K562 (cell line): ENCODE results near the gene CTSW. TPM values are rescaled to one million over a fixed set of nuclear protein-coding genes. Genes with fewer than 3 reads are reported as not detected.
A peak's percentile ranks its signal among the peaks of the same experiment; 100 is the strongest.

ENCODE experiments used
- ATAC-seq: fragments of 200-7000 bp; cut with Tn5 transposase; 3 replicates; pipeline ENCODE4 v1.9.1; 2020; ENCODE audit warnings: moderate library complexity
- BruUV-seq: library from RNA; stranded (reverse); fragments of 400-500 nt; replicated peaks from 2 replicates; lab custom pipeline; 2021; lab: Mats Ljungman, UMichigan
- CTCF ChIA-PET: fragments of 300-600 bp; formaldehyde crosslinking; extraction: SDS; loops from one replicate; lab custom pipeline; 2021; ENCODE audit warnings: low intra/inter-chr PET ratio; lab: Yijun Ruan, JAX
- POLR2A ChIA-PET: fragments of 300-600, 350-650 bp; sonication (Branson Sonifier 250); formaldehyde crosslinking; extraction: SDS; loops from one replicate; lab custom pipeline; 2021; ENCODE audit warnings: antibody characterized with exemption, inconsistent platforms; lab: Yijun Ruan, JAX
- DNase-seq, 4 experiments: peaks; one replicate each; pipeline versions ENCODE4 v3.0.0 to v3.0.0-alpha.2; 2011 to 2018; ENCODE audit warnings: low spot score in 3 of 4, mixed read lengths in 3 of 4; ENCODE audit errors: extremely low read depth in 1 of 4
- FAIRE-seq: peaks from 2 replicates; lab custom pipeline; 2011; peaks lifted over from hg19 to GRCh38; lab: Jason Lieb, UNC
- H2AFZ ChIP-seq: 2 replicates; pipeline ENCODE4 v1.6.0; 2011; ENCODE audit warnings: low read depth, low read length, control low read depth, inconsistent platforms
- H3K27ac ChIP-seq: fragments of 200-600 bp; 3 replicates; pipeline ENCODE4 v1.8.0; 2011; ENCODE audit warnings: low read depth, mild to moderate bottlenecking, control low read depth, inconsistent platforms, low read length, moderate library complexity, mixed read lengths; ENCODE audit errors: extremely low read depth
- H3K27me3 ChIP-seq, 2 experiments: fragments of 300-600 bp in 1 of 2; 2 replicates in 1 of 2; 3 replicates in 1 of 2; pipeline versions ENCODE4 v1.6.0 to v1.8.0; 2011; ENCODE audit warnings: inconsistent platforms in 2 of 2, low read length in 2 of 2, mild to moderate bottlenecking in 1 of 2, mixed read lengths in 1 of 2, moderate library complexity in 1 of 2; ENCODE audit not compliant: control insufficient read depth in 2 of 2, insufficient read depth in 2 of 2
- H3K36me3 ChIP-seq: fragments of 300-600 bp; 3 replicates; pipeline ENCODE4 v1.8.0; 2011; ENCODE audit warnings: mild to moderate bottlenecking, low read length, inconsistent platforms; ENCODE audit not compliant: control insufficient read depth, insufficient read depth
- H3K4me1 ChIP-seq, 2 experiments: fragments of 200-600 bp in 1 of 2; replicated peaks in 1 of 2; 2 replicates in 1 of 2; 3 replicates in 1 of 2; pipeline versions ENCODE4 v1.5.1 to v1.8.0; 2011; ENCODE audit warnings: inconsistent platforms in 2 of 2, low read length in 2 of 2, mild to moderate bottlenecking in 1 of 2, mixed read lengths in 1 of 2, moderate library complexity in 1 of 2; ENCODE audit not compliant: control insufficient read depth in 2 of 2, insufficient read depth in 2 of 2
- H3K4me2 ChIP-seq: 2 replicates; pipeline ENCODE4 v1.6.1; 2011; ENCODE audit warnings: low read length, control low read depth, inconsistent platforms, mixed read lengths; ENCODE audit not compliant: insufficient read depth
- H3K4me3 ChIP-seq: fragments of 200-600 bp; sonication (generic), shearing (Covaris generic); 2 replicates; pipeline ENCODE4 v1.5.1; 2016; ENCODE audit warnings: control low read depth, inconsistent platforms
- H3K79me2 ChIP-seq: fragments of 200-600 bp; 3 replicates; pipeline ENCODE4 v1.8.0; 2011; ENCODE audit warnings: low read length, inconsistent platforms; ENCODE audit not compliant: control insufficient read depth, insufficient read depth
- H3K9ac ChIP-seq, 2 experiments: 2 replicates each; pipeline versions ENCODE4 v1.6.0 to v1.6.1; 2011; ENCODE audit warnings: low read depth in 2 of 2, low read length in 2 of 2, control low read depth in 1 of 2, inconsistent platforms in 1 of 2, mild to moderate bottlenecking in 1 of 2, mixed read lengths in 1 of 2; ENCODE audit not compliant: insufficient read depth in 1 of 2
- H3K9me1 ChIP-seq: one replicate; pipeline ENCODE4 v1.6.0; 2011; ENCODE audit warnings: inconsistent platforms, mild to moderate bottlenecking, low read length, moderate library complexity; ENCODE audit not compliant: control insufficient read depth, insufficient read depth
- H3K9me3 ChIP-seq: replicated peaks from 2 replicates; pipeline ENCODE4 v1.5.1; 2011; ENCODE audit warnings: low read depth, low read length, inconsistent platforms; ENCODE audit not compliant: control insufficient read depth, insufficient read depth
- H4K20me1 ChIP-seq: replicated peaks from 2 replicates; pipeline ENCODE4 v1.6.1; 2011; ENCODE audit warnings: low read length, inconsistent platforms, mixed read lengths; ENCODE audit not compliant: control insufficient read depth, insufficient read depth
- C11orf30 ChIP-seq: fragments of 450-650 bp; IDR thresholded peaks from 2 replicates; pipeline ENCODE4 v1.6.1; 2016; ENCODE audit warnings: low read depth, mild to moderate bottlenecking
- FOXM1 ChIP-seq, 2 experiments: fragments of 450-650 bp in 1 of 2; sonication (generic) in 1 of 2; formaldehyde crosslinking in 1 of 2; IDR thresholded peaks; 2 replicates each; pipeline versions ENCODE4 v1.6.1 to v1.9.0; 2017 to 2022; ENCODE audit warnings: low read depth in 2 of 2, mild to moderate bottlenecking in 2 of 2, missing genetic modification reagents in 1 of 2, moderate library complexity in 1 of 2
- FOXP1 ChIP-seq: sonication (generic); formaldehyde crosslinking; IDR thresholded peaks from 2 replicates; pipeline ENCODE4 v1.8.0; 2022; ENCODE audit warnings: mild to moderate bottlenecking, missing genetic modification reagents
- HEY1 ChIP-seq: fragments of 250-450 bp; sonication (Bioruptor Pico); IDR thresholded peaks from 2 replicates; pipeline ENCODE4 v1.5.0; 2020; ENCODE audit warnings: mild to moderate bottlenecking, moderate library complexity, borderline replicate concordance
- HNRNPLL ChIP-seq: fragments of 200-400 bp; formaldehyde crosslinking; IDR thresholded peaks from 2 replicates; pipeline ENCODE4 v1.6.1; 2017; ENCODE audit warnings: low read length, low read depth, mild to moderate bottlenecking; ENCODE audit not compliant: poor library complexity, severe bottlenecking
- HOXB6 ChIP-seq: fragments of 250-450 bp; sonication (Bioruptor Pico); IDR thresholded peaks from 2 replicates; pipeline ENCODE4 v1.5.1; 2022; ENCODE audit warnings: mild to moderate bottlenecking, borderline replicate concordance
- IFI16 ChIP-seq: fragments of 250-450 bp; sonication (Bioruptor Pico); IDR thresholded peaks from 2 replicates; pipeline ENCODE4 v2.1.2; 2022; ENCODE audit warnings: mild to moderate bottlenecking, inconsistent platforms
- KHSRP ChIP-seq: fragments of 450-650 bp; IDR thresholded peaks from 2 replicates; pipeline ENCODE4 v1.6.1; 2017
- NR2C2 ChIP-seq, 2 experiments: fragments of 200-800 bp in 1 of 2; sonication (Bioruptor generic) in 1 of 2; sonication (generic) in 1 of 2; formaldehyde crosslinking in 1 of 2; IDR thresholded peaks; 2 replicates each; pipeline versions ENCODE4 v1.6.1 to v1.8.0; 2016 to 2022; ENCODE audit warnings: mild to moderate bottlenecking in 1 of 2, missing compliant biosample characterization in 1 of 2, missing genetic modification characterization in 1 of 2, missing genetic modification reagents in 1 of 2
- SMAD4 ChIP-seq: fragments of 250-450 bp; sonication (Bioruptor Pico); conservative IDR thresholded peaks from 2 replicates; pipeline ENCODE4 v1.8.0; 2021; ENCODE audit warnings: inconsistent platforms, mild to moderate bottlenecking, moderate library complexity
- SRF ChIP-seq, 2 experiments: fragments of 250-450, 450-650 bp in 1 of 2; sonication (Bioruptor Pico) in 1 of 2; sonication (generic) in 1 of 2; formaldehyde crosslinking; IDR thresholded peaks; 2 replicates each; pipeline versions ENCODE4 v1.5.0 to v1.5.1; 2020 to 2022; ENCODE audit warnings: mild to moderate bottlenecking in 1 of 2, missing genetic modification reagents in 1 of 2
- TOE1 ChIP-seq, 2 experiments: fragments of 450-650 bp in 1 of 2; sonication (generic) in 1 of 2; formaldehyde crosslinking in 1 of 2; IDR thresholded peaks; 2 replicates each; pipeline versions ENCODE4 v1.7.1 to v1.8.0; 2016 to 2022; ENCODE audit warnings: borderline replicate concordance in 2 of 2, mild to moderate bottlenecking in 2 of 2, antibody characterized with exemption in 1 of 2, inconsistent platforms in 1 of 2, low read depth in 1 of 2, missing genetic modification reagents in 1 of 2, moderate library complexity in 1 of 2
- ZNF384 ChIP-seq: IDR thresholded peaks from 2 replicates; pipeline ENCODE4 v1.6.1; 2012; ENCODE audit warnings: low read depth, low read length, improper control_type of control experiment
- WGBS: fragments of 100-300 bp; shearing (Covaris generic); methylation state at CpG from one replicate; pipeline ENCODE4 v1.1.6; 2016; ENCODE audit warnings: low coverage, mixed read lengths; ENCODE audit not compliant: insufficient coverage; ENCODE audit errors: missing lambda C conversion rate; 5-methylcytosine and 5-hydroxymethylcytosine counted together
- in situ Hi-C: fragments of 300-500 bp; cut with MboI; formaldehyde crosslinking; loops from 4 replicates; pipeline ENCODE4 v1.15.0; 2018; ENCODE audit warnings: inconsistent platforms, mixed read lengths
- intact Hi-C: fragments of 100-400 bp; cut with micrococcal nuclease; formaldehyde crosslinking; loops from 2 replicates; pipeline ENCODE4 v1.14.2; 2022
- polyA plus RNA-seq, 8 experiments: library from polyadenylated mRNA; depleted of rRNA in 4 of 8; stranded (reverse) in 5 of 8; unstranded in 3 of 8; fragments of >200 nt; fragmentation: Nextera tagmentation in 2 of 8; fragmentation: Illumina TruSeq in 1 of 8; extraction: Ambion mirVana in 2 of 8; extraction: Trizol in 1 of 8; gene quantifications; 2 replicates each; pipeline versions ENCODE4 v1.2.1 to v1.2.3, GENCODE V29; 2011 to 2014; ENCODE audit warnings: inconsistent platforms in 1 of 8, missing spikeins in 1 of 8
- total RNA-seq, 7 experiments: library from RNA; depleted of rRNA in 6 of 7; stranded (reverse); fragments of >200 nt in 6 of 7; fragmentation: Illumina TruSeq in 2 of 7; extraction: Trizol in 2 of 7; gene quantifications; 2 replicates each; pipeline versions ENCODE4 v1.2.1 to v1.2.3, GENCODE V29; 2011 to 2021; ENCODE audit warnings: low replicate concordance in 1 of 7
- TF ChIP-seq, protein P1 (sequence below): fragments of 450-650 bp; formaldehyde crosslinking; IDR thresholded peaks from 2 replicates; pipeline ENCODE4 v1.4.0; 2022; ENCODE audit warnings: missing genetic modification characterization
- TF ChIP-seq, protein P2 (sequence below): sonication (generic); formaldehyde crosslinking; IDR thresholded peaks from 2 replicates; pipeline ENCODE4 v1.8.0; 2023; ENCODE audit warnings: missing genetic modification reagents, mild to moderate bottlenecking, borderline replicate concordance

The CTSW gene
- total and polyA plus RNA-seq, 9 of the 15 experiments (the other 6 are each of a cell fraction or from before 2014, with no cell fraction given) = 0.04 TPM; not detected in 8

DNA sequence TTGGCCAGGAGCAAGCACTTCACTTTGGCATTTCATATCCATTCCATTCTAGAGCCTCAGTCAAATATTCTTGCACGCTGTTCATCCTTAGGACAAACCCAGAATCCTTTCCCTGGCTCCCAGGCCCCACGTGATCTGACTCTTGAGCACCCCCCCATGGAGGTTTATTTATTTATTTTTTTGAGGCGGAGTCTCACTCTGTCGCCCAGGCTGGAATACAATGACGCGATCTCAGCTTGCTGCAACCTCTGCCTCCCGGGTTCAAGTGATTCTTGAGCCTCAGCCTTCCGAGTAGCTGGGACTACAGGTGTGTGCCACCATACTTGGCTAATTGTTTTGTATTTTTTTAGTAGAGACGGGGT is 52.9 kb downstream of the CTSW start:
- POLR2A ChIA-PET = interaction anchor here (2.4 kb wide), 1 partner anchor 28 kb away, joined by 5 read pairs; no protein-coding TSS in a partner anchor
- TF ChIP-seq SRF (CRISPR knock-in tag; IDR thresholded peaks at IDR 0.05) (no peak), NR2C2 (CRISPR knock-in tag; IDR thresholded peaks at IDR 0.05) (no peak), NR2C2 (tag; IDR thresholded peaks at IDR 0.05) (no peak), ZNF384 (no peak), HNRNPLL (no peak), KHSRP (no peak), HEY1 (CRISPR knock-in tag) (no peak), TOE1 (IDR thresholded peaks at IDR 0.05; ENCODE audit: borderline replicate concordance) (0 out of 2 replicates have a peak, but pooled peaks have one; percentile 30), TOE1 (CRISPR knock-in tag; IDR thresholded peaks at IDR 0.05; ENCODE audit: borderline replicate concordance, low read depth) (no peak), C11orf30 (no peak), FOXM1 (IDR thresholded peaks at IDR 0.05; ENCODE audit: low read depth) (no peak), FOXM1 (CRISPR knock-in tag; IDR thresholded peaks at IDR 0.05; ENCODE audit: low read depth) (no peak), FOXP1 (CRISPR knock-in tag) (no peak), HOXB6 (CRISPR knock-in tag) (no peak), IFI16 (CRISPR knock-in tag) (no peak), SMAD4 (CRISPR knock-in tag) (no peak)
- TF ChIP-seq, protein P1, sequence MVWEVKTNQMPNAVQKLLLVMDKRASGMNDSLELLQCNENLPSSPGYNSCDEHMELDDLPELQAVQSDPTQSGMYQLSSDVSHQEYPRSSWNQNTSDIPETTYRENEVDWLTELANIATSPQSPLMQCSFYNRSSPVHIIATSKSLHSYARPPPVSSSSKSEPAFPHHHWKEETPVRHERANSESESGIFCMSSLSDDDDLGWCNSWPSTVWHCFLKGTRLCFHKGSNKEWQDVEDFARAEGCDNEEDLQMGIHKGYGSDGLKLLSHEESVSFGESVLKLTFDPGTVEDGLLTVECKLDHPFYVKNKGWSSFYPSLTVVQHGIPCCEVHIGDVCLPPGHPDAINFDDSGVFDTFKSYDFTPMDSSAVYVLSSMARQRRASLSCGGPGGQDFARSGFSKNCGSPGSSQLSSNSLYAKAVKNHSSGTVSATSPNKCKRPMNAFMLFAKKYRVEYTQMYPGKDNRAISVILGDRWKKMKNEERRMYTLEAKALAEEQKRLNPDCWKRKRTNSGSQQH (CRISPR knock-in tag) = no peak
- TF ChIP-seq, protein P2, sequence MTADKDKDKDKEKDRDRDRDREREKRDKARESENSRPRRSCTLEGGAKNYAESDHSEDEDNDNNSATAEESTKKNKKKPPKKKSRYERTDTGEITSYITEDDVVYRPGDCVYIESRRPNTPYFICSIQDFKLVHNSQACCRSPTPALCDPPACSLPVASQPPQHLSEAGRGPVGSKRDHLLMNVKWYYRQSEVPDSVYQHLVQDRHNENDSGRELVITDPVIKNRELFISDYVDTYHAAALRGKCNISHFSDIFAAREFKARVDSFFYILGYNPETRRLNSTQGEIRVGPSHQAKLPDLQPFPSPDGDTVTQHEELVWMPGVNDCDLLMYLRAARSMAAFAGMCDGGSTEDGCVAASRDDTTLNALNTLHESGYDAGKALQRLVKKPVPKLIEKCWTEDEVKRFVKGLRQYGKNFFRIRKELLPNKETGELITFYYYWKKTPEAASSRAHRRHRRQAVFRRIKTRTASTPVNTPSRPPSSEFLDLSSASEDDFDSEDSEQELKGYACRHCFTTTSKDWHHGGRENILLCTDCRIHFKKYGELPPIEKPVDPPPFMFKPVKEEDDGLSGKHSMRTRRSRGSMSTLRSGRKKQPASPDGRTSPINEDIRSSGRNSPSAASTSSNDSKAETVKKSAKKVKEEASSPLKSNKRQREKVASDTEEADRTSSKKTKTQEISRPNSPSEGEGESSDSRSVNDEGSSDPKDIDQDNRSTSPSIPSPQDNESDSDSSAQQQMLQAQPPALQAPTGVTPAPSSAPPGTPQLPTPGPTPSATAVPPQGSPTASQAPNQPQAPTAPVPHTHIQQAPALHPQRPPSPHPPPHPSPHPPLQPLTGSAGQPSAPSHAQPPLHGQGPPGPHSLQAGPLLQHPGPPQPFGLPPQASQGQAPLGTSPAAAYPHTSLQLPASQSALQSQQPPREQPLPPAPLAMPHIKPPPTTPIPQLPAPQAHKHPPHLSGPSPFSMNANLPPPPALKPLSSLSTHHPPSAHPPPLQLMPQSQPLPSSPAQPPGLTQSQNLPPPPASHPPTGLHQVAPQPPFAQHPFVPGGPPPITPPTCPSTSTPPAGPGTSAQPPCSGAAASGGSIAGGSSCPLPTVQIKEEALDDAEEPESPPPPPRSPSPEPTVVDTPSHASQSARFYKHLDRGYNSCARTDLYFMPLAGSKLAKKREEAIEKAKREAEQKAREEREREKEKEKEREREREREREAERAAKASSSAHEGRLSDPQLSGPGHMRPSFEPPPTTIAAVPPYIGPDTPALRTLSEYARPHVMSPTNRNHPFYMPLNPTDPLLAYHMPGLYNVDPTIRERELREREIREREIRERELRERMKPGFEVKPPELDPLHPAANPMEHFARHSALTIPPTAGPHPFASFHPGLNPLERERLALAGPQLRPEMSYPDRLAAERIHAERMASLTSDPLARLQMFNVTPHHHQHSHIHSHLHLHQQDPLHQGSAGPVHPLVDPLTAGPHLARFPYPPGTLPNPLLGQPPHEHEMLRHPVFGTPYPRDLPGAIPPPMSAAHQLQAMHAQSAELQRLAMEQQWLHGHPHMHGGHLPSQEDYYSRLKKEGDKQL (CRISPR knock-in tag) = no peak

More for the DNA sequence above, 52.9 kb downstream of the CTSW start:
- no peak overlapping the region; the same call in 1 of the 2 replicates for H3K4me2 ChIP-seq
- H2AFZ ChIP-seq = peak overlapping the region; percentile 70
- WGBS = 32% methylated on average over 9 of the region's 9 CpGs
- H3K27ac ChIP-seq = no peak overlapping the region
- H3K9ac ChIP-seq = no peak overlapping the region
- no peak overlapping the region for H3K4me3 ChIP-seq
- intact Hi-C loops (no loop called here), in situ Hi-C loops (no loop called here)
- ATAC-seq = peak; percentile 79
- CTCF ChIA-PET = no interaction called here
- no peaks in the 10 kb centered on the region for H3K36me3 ChIP-seq
- no peaks in the 10 kb centered on the region for H4K20me1 ChIP-seq
- BruUV-seq = no TSS peak
- no peaks in the 10 kb centered on the region for H3K9me3 ChIP-seq
- FAIRE-seq = no peak
- no peaks in the 10 kb centered on the region for H3K9me1 ChIP-seq
- peaks cover 25 to 48% of the 10 kb centered on the region in 2 experiments; a peak in 4 of 5 replicates for H3K4me1 ChIP-seq
- H3K27me3 ChIP-seq = no peaks in the 10 kb centered on the region
- no peaks in the 10 kb centered on the region for H3K79me2 ChIP-seq
- DNase-seq = peak; percentile 61 to 67 (median 62)
